NB4 (cell line): ENCODE measurements around the gene SCN8A.

ENCODE experiments used
- DNase-seq: peaks from one replicate; pipeline ENCODE4 v3.0.0; 2010; ENCODE audit warnings: low read depth
- H3K4me3 ChIP-seq: one replicate; pipeline ENCODE4 v1.5.1; 2011; ENCODE audit warnings: mild to moderate bottlenecking, low read depth, low read length, moderate library complexity
- MYC ChIP-seq: IDR thresholded peaks from 2 replicates; pipeline ENCODE4 v1.6.1; 2011; ENCODE audit warnings: low read depth, low read length
- POLR2A ChIP-seq: IDR thresholded peaks from 2 replicates; pipeline ENCODE4 v1.6.1; 2011; ENCODE audit warnings: mild to moderate bottlenecking; ENCODE audit not compliant: insufficient read length; ENCODE audit errors: extremely low read depth
- TF ChIP-seq, protein P1 (sequence below): IDR thresholded peaks from one replicate; pipeline ENCODE4 v1.5.1; 2012; ENCODE audit warnings: low read depth, low read length
- TF ChIP-seq, protein P2 (sequence below): IDR thresholded peaks from 2 replicates; pipeline ENCODE4 v1.6.1; 2011; ENCODE audit warnings: low read depth, low read length

Gene SCN8A

DNA sequence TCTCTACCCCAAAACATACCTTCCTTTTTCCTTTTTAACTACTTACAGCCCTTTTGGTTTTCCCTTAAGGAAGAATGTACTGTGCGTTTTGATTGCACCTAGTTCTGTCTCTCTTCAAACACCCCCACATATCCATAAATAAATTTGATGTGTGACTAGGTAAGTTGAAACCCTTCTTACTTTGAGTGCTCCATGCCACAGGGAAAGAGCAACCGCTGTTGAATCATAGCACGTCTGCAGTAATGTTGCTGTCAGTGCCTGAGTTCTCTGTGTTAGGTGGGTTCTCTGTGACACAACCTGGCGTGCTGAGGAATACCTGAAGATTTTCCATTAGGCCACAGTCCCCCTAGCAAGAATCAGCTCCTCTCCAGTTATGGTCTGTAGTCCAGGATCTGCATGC lies 155.4 kb downstream of the SCN8A start:
- H3K4me3 ChIP-seq = no peak overlapping the region
- DNase-seq = no peak
- TF ChIP-seq MYC (no peak), POLR2A (no peak)
- TF ChIP-seq, protein P1, sequence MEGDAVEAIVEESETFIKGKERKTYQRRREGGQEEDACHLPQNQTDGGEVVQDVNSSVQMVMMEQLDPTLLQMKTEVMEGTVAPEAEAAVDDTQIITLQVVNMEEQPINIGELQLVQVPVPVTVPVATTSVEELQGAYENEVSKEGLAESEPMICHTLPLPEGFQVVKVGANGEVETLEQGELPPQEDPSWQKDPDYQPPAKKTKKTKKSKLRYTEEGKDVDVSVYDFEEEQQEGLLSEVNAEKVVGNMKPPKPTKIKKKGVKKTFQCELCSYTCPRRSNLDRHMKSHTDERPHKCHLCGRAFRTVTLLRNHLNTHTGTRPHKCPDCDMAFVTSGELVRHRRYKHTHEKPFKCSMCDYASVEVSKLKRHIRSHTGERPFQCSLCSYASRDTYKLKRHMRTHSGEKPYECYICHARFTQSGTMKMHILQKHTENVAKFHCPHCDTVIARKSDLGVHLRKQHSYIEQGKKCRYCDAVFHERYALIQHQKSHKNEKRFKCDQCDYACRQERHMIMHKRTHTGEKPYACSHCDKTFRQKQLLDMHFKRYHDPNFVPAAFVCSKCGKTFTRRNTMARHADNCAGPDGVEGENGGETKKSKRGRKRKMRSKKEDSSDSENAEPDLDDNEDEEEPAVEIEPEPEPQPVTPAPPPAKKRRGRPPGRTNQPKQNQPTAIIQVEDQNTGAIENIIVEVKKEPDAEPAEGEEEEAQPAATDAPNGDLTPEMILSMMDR = no peak
- TF ChIP-seq, protein P2, sequence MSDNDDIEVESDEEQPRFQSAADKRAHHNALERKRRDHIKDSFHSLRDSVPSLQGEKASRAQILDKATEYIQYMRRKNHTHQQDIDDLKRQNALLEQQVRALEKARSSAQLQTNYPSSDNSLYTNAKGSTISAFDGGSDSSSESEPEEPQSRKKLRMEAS = no peak

DNA sequence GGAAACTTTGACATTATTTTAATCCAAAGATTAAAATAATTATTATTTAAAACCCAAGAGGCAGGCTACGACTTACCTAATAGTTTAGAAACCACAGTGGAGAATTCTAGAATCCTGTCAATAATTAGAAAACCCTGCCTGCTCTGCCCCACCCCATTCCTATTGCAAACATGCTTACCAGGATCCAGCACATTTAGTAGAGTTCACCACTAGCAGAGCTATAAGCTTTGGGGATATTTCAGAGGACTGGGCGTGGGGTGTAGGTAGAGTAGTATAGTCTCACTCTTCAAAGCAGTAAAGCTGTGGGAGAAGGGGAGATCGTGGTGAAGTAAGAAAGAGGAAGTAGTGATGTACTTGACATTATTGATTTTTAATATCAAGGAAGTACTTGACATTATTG lies 157.2 kb downstream of the SCN8A start:
- TF ChIP-seq, protein P2 = no peak
- TF ChIP-seq MYC = no peak
- TF ChIP-seq, protein P1 = no peak
- TF ChIP-seq POLR2A = no peak
- no peak overlapping the region for H3K4me3 ChIP-seq
- no peak for DNase-seq

DNA sequence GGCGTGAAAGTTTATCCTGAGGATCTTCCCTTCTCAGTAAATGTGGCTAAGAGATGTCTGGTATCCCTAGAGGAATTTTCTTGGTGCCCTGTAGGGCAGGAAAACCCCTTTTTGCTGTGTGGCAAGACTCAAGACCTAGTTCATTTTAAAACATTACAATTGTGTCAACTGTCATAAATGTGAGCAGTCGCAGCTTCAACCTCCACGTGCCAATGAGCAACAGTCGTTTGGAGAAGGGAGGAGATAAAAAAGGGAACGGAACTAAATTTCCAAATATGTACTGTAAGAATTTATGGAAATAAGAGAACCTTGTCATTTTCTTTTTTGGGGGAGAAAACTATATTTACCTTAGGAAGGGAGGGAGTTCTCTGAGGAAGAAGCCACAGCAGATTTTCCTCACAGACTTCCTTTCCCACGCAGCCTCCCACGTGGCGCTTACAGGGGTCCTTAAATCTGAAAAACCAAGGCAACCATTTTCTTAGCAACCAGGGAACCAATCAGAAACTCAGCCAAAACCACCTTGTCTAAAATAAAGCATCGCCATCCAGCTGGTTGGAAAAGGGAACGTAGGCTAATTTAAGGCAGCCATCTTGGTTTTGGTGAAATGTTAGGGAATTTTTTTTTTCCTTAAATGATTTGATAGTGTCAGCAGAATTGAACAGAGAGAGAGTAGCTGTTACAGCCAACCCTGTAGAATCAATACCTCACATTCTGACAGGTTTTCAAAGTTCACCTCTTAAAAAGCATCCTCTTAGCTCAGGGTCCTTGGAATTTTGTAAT lies 158.4 kb downstream of the SCN8A start:
- TF ChIP-seq, protein P1 = no peak
- TF ChIP-seq MYC (no peak), POLR2A (no peak)
- TF ChIP-seq, protein P2 = no peak
- no peak for DNase-seq
- H3K4me3 ChIP-seq = no peak overlapping the region

DNA sequence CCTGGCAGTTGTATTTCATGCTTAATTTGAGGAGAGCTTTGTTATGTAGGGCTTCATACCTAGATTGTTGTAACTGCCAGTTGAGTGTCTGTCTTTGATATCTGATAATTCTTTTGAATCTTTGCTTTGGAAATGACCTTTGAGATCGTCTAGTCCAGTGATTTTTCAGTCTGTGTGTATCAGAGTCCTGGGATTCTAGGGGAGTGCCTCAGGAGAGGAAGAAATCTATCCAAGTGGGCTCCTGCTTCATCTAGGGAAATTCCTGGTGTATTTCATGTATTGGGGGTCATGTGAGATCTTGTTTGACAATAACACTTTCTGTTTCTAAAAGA lies 158.9 kb downstream of the SCN8A start:
- no peak for DNase-seq
- TF ChIP-seq, protein P1 = no peak
- TF ChIP-seq MYC (no peak), POLR2A (no peak)
- TF ChIP-seq, protein P2 = no peak
- H3K4me3 ChIP-seq = no peak overlapping the region

DNA sequence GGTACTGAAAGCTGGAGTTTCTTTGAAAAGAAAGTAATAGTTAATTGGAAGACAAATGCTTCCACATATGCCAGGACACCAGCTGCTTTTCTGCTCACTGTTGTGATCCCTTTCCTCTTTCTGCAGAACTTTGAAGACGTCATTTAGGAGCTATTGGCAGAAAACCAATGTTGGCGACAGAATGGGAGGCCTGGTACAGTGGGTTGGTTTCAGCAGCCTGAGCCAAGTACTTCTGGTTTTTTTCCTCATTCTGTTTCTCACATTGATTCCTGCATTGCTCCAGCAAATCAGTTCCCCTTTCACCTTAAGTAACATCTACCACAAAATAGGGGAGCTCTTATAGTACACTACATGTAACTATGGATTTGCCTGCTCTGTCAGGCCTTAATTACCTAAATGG lies 160.6 kb downstream of the SCN8A start:
- TF ChIP-seq MYC = no peak
- H3K4me3 ChIP-seq = no peak overlapping the region
- no peak for DNase-seq

DNA sequence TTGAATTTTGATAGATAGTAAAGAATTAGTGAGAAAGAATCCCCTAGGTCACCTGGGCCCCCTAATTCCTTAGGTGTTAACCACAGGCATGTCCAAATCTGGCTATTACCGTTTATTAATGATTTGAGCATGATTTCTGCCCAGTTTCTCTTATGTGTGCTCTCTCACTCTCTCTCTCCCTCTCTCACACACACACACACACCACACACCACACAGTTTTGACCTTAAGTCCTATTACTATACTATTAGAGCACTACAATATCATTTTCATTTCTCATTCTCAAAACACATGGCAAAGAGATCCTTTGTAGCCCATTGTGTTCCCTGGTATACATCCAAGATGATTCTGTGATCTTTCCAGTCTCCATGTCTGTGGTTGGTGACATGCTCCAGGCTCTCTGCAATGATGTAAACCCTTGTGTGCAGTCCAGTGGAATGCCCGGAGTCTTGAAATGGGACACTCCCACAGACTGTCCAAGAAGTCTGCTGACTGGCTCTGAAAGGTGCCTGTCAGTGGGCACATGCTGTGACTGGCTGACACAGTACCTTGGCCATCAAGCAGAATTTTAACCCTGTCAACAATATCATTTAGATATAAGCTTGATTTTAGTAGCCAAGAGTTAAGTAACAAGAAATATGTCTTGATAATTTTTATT lies 161.3 kb downstream of the SCN8A start:
- DNase-seq = no peak
- TF ChIP-seq, protein P1 = no peak
- TF ChIP-seq, protein P2 = no peak
- no peak for TF ChIP-seq POLR2A
- TF ChIP-seq MYC = no peak
- H3K4me3 ChIP-seq = no peak overlapping the region
